Activated naive CD8-positive, alpha-beta T cell treated with anti-CD3 and anti-CD28 coated beads, Interleukin-2, amount 10 ng/mL, durations not matched to agents 7 days and 5 days (primary cell): Measurements from ENCODE around the gene ABCF3. TPM values are rescaled to one million over a fixed set of nuclear protein-coding genes. Genes with fewer than 3 reads are reported as not detected.

Source experiments
- ATAC-seq: fragments of 150-1000 bp; cut with Tn5 transposase; one replicate; pipeline ENCODE4 v1.10.0; 2021; ENCODE audit warnings: low read depth, moderate library complexity
- POLR2A ChIA-PET: fragments of 350-600 bp; sonication (Branson Sonifier 250); formaldehyde crosslinking; loops from one replicate; lab custom pipeline; 2021; ENCODE audit warnings: antibody characterized with exemption; lab: Charles Lee
- DNase-seq: peaks from one replicate; pipeline ENCODE4 v3.0.0; 2021
- H3K27ac Mint-ChIP-seq: one replicate; pipeline ENCODE4 v1.8.0; 2022; ENCODE audit warnings: mild to moderate bottlenecking, mixed read lengths
- H3K27me3 Mint-ChIP-seq: one replicate; pipeline ENCODE4 v1.8.0; 2022; ENCODE audit warnings: mild to moderate bottlenecking, moderate library complexity, mixed read lengths
- H3K36me3 Mint-ChIP-seq: one replicate; pipeline ENCODE4 v1.8.0; 2021; ENCODE audit warnings: mild to moderate bottlenecking, mixed read lengths
- H3K4me1 Mint-ChIP-seq: one replicate; pipeline ENCODE4 v1.8.0; 2021; ENCODE audit warnings: mixed read lengths
- H3K4me3 Mint-ChIP-seq: one replicate; pipeline ENCODE4 v1.8.0; 2022; ENCODE audit warnings: mild to moderate bottlenecking, moderate library complexity, mixed read lengths
- H3K9me3 Mint-ChIP-seq: one replicate; pipeline ENCODE4 v1.8.0; 2021; ENCODE audit warnings: mixed read lengths
- total RNA-seq, 2 experiments: library from RNA; stranded (reverse); gene quantifications; one replicate each; pipeline ENCODE4 v1.2.3, GENCODE V29; 2021

Gene ABCF3
- total RNA-seq, 2 experiments from 2014 or later, result 68.6 to 76.3 TPM

GRCh38 chr3:184234224-184234623 is 48.2 kb downstream of the ABCF3 start:
- POLR2A ChIA-PET, result no interaction called here
- Mint-ChIP-seq H3K27ac (no peak overlapping the region), H3K4me1 (peaks cover 2% of the 10 kb centered on the region), H3K27me3 (peaks cover 21% of the 10 kb centered on the region), H3K36me3 (no peaks in the 10 kb centered on the region), H3K9me3 (no peaks in the 10 kb centered on the region), H3K4me3 (no peak overlapping the region)
- DNase-seq (no peak), ATAC-seq (no peak)

GRCh38 chr3:184234671-184235380 is 48.8 kb downstream of the ABCF3 start:
- POLR2A ChIA-PET, result no interaction called here
- H3K4me3 Mint-ChIP-seq, result no peak overlapping the region
- no peaks in the 10 kb centered on the region for H3K36me3 Mint-ChIP-seq
- peaks cover 19% of the 10 kb centered on the region for H3K27me3 Mint-ChIP-seq
- H3K4me1 Mint-ChIP-seq, result peaks cover 2% of the 10 kb centered on the region
- no peak for ATAC-seq
- no peak overlapping the region for H3K27ac Mint-ChIP-seq
- H3K9me3 Mint-ChIP-seq, result no peaks in the 10 kb centered on the region
- no peak for DNase-seq

GRCh38 chr3:184235381-184236032 is 49.5 kb downstream of the ABCF3 start:
- H3K9me3 Mint-ChIP-seq, result no peaks in the 10 kb centered on the region
- H3K27ac Mint-ChIP-seq, result no peak overlapping the region
- ATAC-seq (no peak), DNase-seq (no peak)
- POLR2A ChIA-PET, result no interaction called here
- H3K36me3 Mint-ChIP-seq, result no peaks in the 10 kb centered on the region
- peaks cover 19% of the 10 kb centered on the region for H3K27me3 Mint-ChIP-seq
- no peak overlapping the region for H3K4me3 Mint-ChIP-seq
- peaks cover 2% of the 10 kb centered on the region for H3K4me1 Mint-ChIP-seq

GRCh38 chr3:184236033-184236410 is 50.0 kb downstream of the ABCF3 start:
- H3K4me3 Mint-ChIP-seq, result no peak overlapping the region
- DNase-seq, result no peak
- peaks cover 17% of the 10 kb centered on the region for H3K27me3 Mint-ChIP-seq

GRCh38 chr3:184236636-184237035 is 50.6 kb downstream of the ABCF3 start:
- no peak overlapping the region for H3K27ac Mint-ChIP-seq
- no peak overlapping the region for H3K4me3 Mint-ChIP-seq
- no peaks in the 10 kb centered on the region for H3K36me3 Mint-ChIP-seq
- peaks cover 2% of the 10 kb centered on the region for H3K4me1 Mint-ChIP-seq
- no peaks in the 10 kb centered on the region for H3K9me3 Mint-ChIP-seq
- DNase-seq (no peak), ATAC-seq (no peak)
- POLR2A ChIA-PET, result no interaction called here
- H3K27me3 Mint-ChIP-seq, result peaks cover 11% of the 10 kb centered on the region

More at GRCh38 chr3:184236033-184236410, 50.0 kb downstream of the ABCF3 start:
- Mint-ChIP-seq H3K9me3 (no peaks in the 10 kb centered on the region), H3K4me1 (peaks cover 2% of the 10 kb centered on the region), H3K27ac (no peak overlapping the region), H3K36me3 (no peaks in the 10 kb centered on the region)
- POLR2A ChIA-PET, result no interaction called here
- ATAC-seq, result no peak

- Mint-ChIP-seq H3K27me3 (peaks cover 6% of the 10 kb centered on the region), H3K36me3 (no peaks in the 10 kb centered on the region), H3K27ac (no peak overlapping the region), H3K9me3 (no peaks in the 10 kb centered on the region), H3K4me3 (no peak overlapping the region), H3K4me1 (peaks cover 2% of the 10 kb centered on the region)
- DNase-seq (no peak), ATAC-seq (no peak)
- POLR2A ChIA-PET, result no interaction called here
Observed at GRCh38 chr3:184237211-184237610, 51.2 kb downstream of the ABCF3 start.

GRCh38 chr3:184237807-184238206 is 51.8 kb downstream of the ABCF3 start:
- Mint-ChIP-seq H3K27me3 (peaks cover 2% of the 10 kb centered on the region), H3K36me3 (peaks cover 2% of the 10 kb centered on the region), H3K27ac (no peak overlapping the region), H3K4me3 (no peak overlapping the region), H3K4me1 (peaks cover 2% of the 10 kb centered on the region), H3K9me3 (no peaks in the 10 kb centered on the region)
- ATAC-seq (no peak), DNase-seq (no peak)
- POLR2A ChIA-PET, result interaction anchor here (1.2 kb wide), 1 partner anchor 9 kb away, joined by 4 read pairs; no protein-coding TSS in a partner anchor

GRCh38 chr3:184238246-184238818 is 52.3 kb downstream of the ABCF3 start:
- ATAC-seq (no peak), DNase-seq (no peak)
- H3K9me3 Mint-ChIP-seq, result no peaks in the 10 kb centered on the region
- no peaks in the 10 kb centered on the region for H3K27me3 Mint-ChIP-seq
- H3K27ac Mint-ChIP-seq, result no peak overlapping the region
- peaks cover 3% of the 10 kb centered on the region for H3K36me3 Mint-ChIP-seq
- POLR2A ChIA-PET, result interaction anchor here (1.2 kb wide), 1 partner anchor 8 kb away, joined by 4 read pairs; no protein-coding TSS in a partner anchor
- H3K4me3 Mint-ChIP-seq, result no peak overlapping the region
- H3K4me1 Mint-ChIP-seq, result peaks cover 2% of the 10 kb centered on the region

GRCh38 chr3:184239221-184239620 is 53.2 kb downstream of the ABCF3 start:
- Mint-ChIP-seq H3K4me1 (peaks cover 2% of the 10 kb centered on the region), H3K27ac (no peak overlapping the region), H3K9me3 (no peaks in the 10 kb centered on the region), H3K36me3 (peaks cover 7% of the 10 kb centered on the region), H3K4me3 (no peak overlapping the region), H3K27me3 (no peaks in the 10 kb centered on the region)
- DNase-seq (no peak), ATAC-seq (no peak)
- POLR2A ChIA-PET, result no interaction called here

- H3K9me3 Mint-ChIP-seq, result no peaks in the 10 kb centered on the region
- H3K4me1 Mint-ChIP-seq, result peaks cover 2% of the 10 kb centered on the region
- POLR2A ChIA-PET, result no interaction called here
- H3K4me3 Mint-ChIP-seq, result no peak overlapping the region
- no peak for ATAC-seq
- H3K27ac Mint-ChIP-seq, result no peak overlapping the region
- no peak for DNase-seq
- peaks cover 11% of the 10 kb centered on the region for H3K36me3 Mint-ChIP-seq
- H3K27me3 Mint-ChIP-seq, result no peaks in the 10 kb centered on the region
Observed at GRCh38 chr3:184239708-184240107, 53.7 kb downstream of the ABCF3 start.

GRCh38 chr3:184240384-184241140 is 54.6 kb downstream of the ABCF3 start:
- Mint-ChIP-seq H3K36me3 (peaks cover 14% of the 10 kb centered on the region), H3K4me3 (no peak overlapping the region), H3K27me3 (no peaks in the 10 kb centered on the region), H3K27ac (no peak overlapping the region), H3K4me1 (peaks cover 2% of the 10 kb centered on the region), H3K9me3 (no peaks in the 10 kb centered on the region)
- POLR2A ChIA-PET, result interaction anchor here (0.5 to 1.1 kb wide), 3 partner anchors 9 to 1373 kb away, joined by 3 to 4 read pairs (median 3); no protein-coding TSS in a partner anchor
- DNase-seq, result no peak
- no peak for ATAC-seq

GRCh38 chr3:184241141-184241446 is 55.1 kb downstream of the ABCF3 start:
- POLR2A ChIA-PET, result interaction anchor here (0.6 to 1.1 kb wide), 2 partner anchors 9 to 1373 kb away, joined by 3 to 4 read pairs; no protein-coding TSS in a partner anchor
- DNase-seq (no peak), ATAC-seq (no peak)
- no peaks in the 10 kb centered on the region for H3K27me3 Mint-ChIP-seq
- H3K9me3 Mint-ChIP-seq, result no peaks in the 10 kb centered on the region
- H3K27ac Mint-ChIP-seq, result no peak overlapping the region
- peaks cover 2% of the 10 kb centered on the region for H3K4me1 Mint-ChIP-seq
- peaks cover 14% of the 10 kb centered on the region for H3K36me3 Mint-ChIP-seq
- H3K4me3 Mint-ChIP-seq, result no peak overlapping the region
